SK-N-SH treated with all-trans-retinoic acid at 6 μM for 48 hours (cell line): ENCODE results near the gene ZNF292.

ENCODE experiments used
- ATAC-seq: fragments of 200-7000 bp; cut with Tn5 transposase; 3 replicates; pipeline ENCODE4 v1.9.1; 2020; ENCODE audit warnings: mild to moderate bottlenecking, moderate library complexity
- ARNTL ChIP-seq: fragments of 450-650 bp; formaldehyde crosslinking; IDR thresholded peaks from 2 replicates; pipeline ENCODE4 v1.5.0; 2020; ENCODE audit warnings: low read depth, mild to moderate bottlenecking, moderate library complexity, borderline replicate concordance
- BACH2 ChIP-seq: fragments of 250-450 bp; sonication (Bioruptor Pico); IDR thresholded peaks from 2 replicates; pipeline ENCODE4 v1.9.0; 2021; ENCODE audit warnings: mild to moderate bottlenecking, borderline replicate concordance
- CREB5 ChIP-seq: fragments of 250-450 bp; sonication (Bioruptor Pico); IDR thresholded peaks from 2 replicates; pipeline ENCODE4 v1.5.1; 2020; ENCODE audit warnings: low read depth, mild to moderate bottlenecking, moderate library complexity
- CSDC2 ChIP-seq: fragments of 250-450 bp; sonication (Bioruptor Pico); IDR thresholded peaks from 2 replicates; pipeline ENCODE4 v1.5.0; 2020; ENCODE audit warnings: mild to moderate bottlenecking, moderate library complexity
- CSRNP3 ChIP-seq: fragments of 250-450 bp; sonication (Bioruptor Pico); IDR thresholded peaks from 2 replicates; pipeline ENCODE4 v1.5.1; 2021; ENCODE audit warnings: mild to moderate bottlenecking, moderate library complexity
- ESRRG ChIP-seq: fragments of 250-450 bp; sonication (Bioruptor Pico); IDR thresholded peaks from 2 replicates; pipeline ENCODE4 v1.6.1; 2021; ENCODE audit warnings: mild to moderate bottlenecking
- GLIS3 ChIP-seq: fragments of 250-450 bp; sonication (Bioruptor Pico); IDR thresholded peaks from 2 replicates; pipeline ENCODE4 v1.5.0; 2020; ENCODE audit warnings: mild to moderate bottlenecking, moderate library complexity
- ISL1 ChIP-seq: fragments of 250-450 bp; sonication (Bioruptor Pico); IDR thresholded peaks from 2 replicates; pipeline ENCODE4 v2.1.2; 2022; ENCODE audit warnings: mild to moderate bottlenecking, moderate library complexity
- OSR1 ChIP-seq: fragments of 250-450 bp; sonication (Bioruptor Pico); IDR thresholded peaks from 2 replicates; pipeline ENCODE4 v1.8.0; 2022; ENCODE audit warnings: moderate library complexity, mild to moderate bottlenecking, inconsistent platforms
- PATZ1 ChIP-seq: fragments of 250-450 bp; sonication (Bioruptor Pico); IDR thresholded peaks from 2 replicates; pipeline ENCODE4 v1.8.0; 2020; ENCODE audit warnings: mild to moderate bottlenecking, moderate library complexity, borderline replicate concordance
- POU6F1 ChIP-seq: fragments of 250-450 bp; sonication (Bioruptor Pico); IDR thresholded peaks from 2 replicates; pipeline ENCODE4 v1.8.0; 2021; ENCODE audit warnings: low read depth, mild to moderate bottlenecking, moderate library complexity, borderline replicate concordance
- PPARA ChIP-seq: fragments of 250-450 bp; sonication (Bioruptor Pico); IDR thresholded peaks from 2 replicates; pipeline ENCODE4 v1.5.0; 2020; ENCODE audit warnings: mild to moderate bottlenecking, borderline replicate concordance
- RARB ChIP-seq: fragments of 250-450 bp; sonication (Bioruptor Pico); IDR thresholded peaks from 2 replicates; pipeline ENCODE4 v1.8.0; 2021; ENCODE audit warnings: mild to moderate bottlenecking, moderate library complexity
- SNAI2 ChIP-seq: fragments of 250-450 bp; sonication (Bioruptor Pico); IDR thresholded peaks from 2 replicates; pipeline ENCODE4 v1.5.0; 2020; ENCODE audit warnings: mild to moderate bottlenecking, moderate library complexity
- TOX ChIP-seq: fragments of 250-450 bp; sonication (Bioruptor Pico); IDR thresholded peaks from 2 replicates; pipeline ENCODE4 v1.8.0; 2021; ENCODE audit warnings: mild to moderate bottlenecking, moderate library complexity, borderline replicate concordance
- TSHZ2 ChIP-seq: fragments of 250-450 bp; sonication (Bioruptor Pico); IDR thresholded peaks from 2 replicates; pipeline ENCODE4 v1.5.0; 2020; ENCODE audit warnings: mild to moderate bottlenecking, moderate library complexity
- ZFP3 ChIP-seq: fragments of 250-450 bp; sonication (Bioruptor Pico); IDR thresholded peaks from 2 replicates; pipeline ENCODE4 v1.5.0; 2020; ENCODE audit warnings: mild to moderate bottlenecking, moderate library complexity
- ZFP30 ChIP-seq: fragments of 450-650 bp; formaldehyde crosslinking; IDR thresholded peaks from 2 replicates; pipeline ENCODE4 v1.5.0; 2022; ENCODE audit warnings: mild to moderate bottlenecking, moderate library complexity
- ZNF70 ChIP-seq: fragments of 450-650 bp; formaldehyde crosslinking; IDR thresholded peaks from 2 replicates; pipeline ENCODE4 v1.5.0; 2020; ENCODE audit warnings: mild to moderate bottlenecking, moderate library complexity
- ZNF8 ChIP-seq: fragments of 450-650 bp; formaldehyde crosslinking; IDR thresholded peaks from 2 replicates; pipeline ENCODE4 v1.5.0; 2020; ENCODE audit warnings: mild to moderate bottlenecking, moderate library complexity

Gene ZNF292

GRCh38 chr6:87214831-87215230, 59.5 kb downstream of the ZNF292 start (continued):
- TF ChIP-seq PATZ1 (no peak), GLIS3 (CRISPR knock-in tag) (no peak), CSRNP3 (CRISPR knock-in tag) (no peak), ZNF70 (no peak), SNAI2 (CRISPR knock-in tag) (no peak)
- TF ChIP-seq, all 23 proteins: peak for 0

GRCh38 chr6:87220997-87221396, 65.6 kb downstream of the ZNF292 start:
- ATAC-seq: no peak
- no peak for TF ChIP-seq ZNF8 (CRISPR knock-in tag)
- no peak for TF ChIP-seq RARB (CRISPR knock-in tag)
- TF ChIP-seq ZFP30 (CRISPR knock-in tag): no peak
- no peak for TF ChIP-seq POU6F1 (CRISPR knock-in tag)
- no peak for TF ChIP-seq ESRRG (CRISPR knock-in tag)
- no peak for TF ChIP-seq PPARA (CRISPR knock-in tag)

- TF ChIP-seq ISL1 (CRISPR knock-in tag) (no peak), RARB (CRISPR knock-in tag) (no peak), TOX (CRISPR knock-in tag) (no peak), CREB5 (CRISPR knock-in tag) (no peak), BACH2 (CRISPR knock-in tag) (no peak), ZFP3 (no peak), ARNTL (no peak), ZFP30 (CRISPR knock-in tag) (no peak), SNAI2 (CRISPR knock-in tag) (no peak), OSR1 (CRISPR knock-in tag) (no peak), CSDC2 (CRISPR knock-in tag) (no peak), ZNF70 (no peak), GLIS3 (CRISPR knock-in tag) (no peak), POU6F1 (CRISPR knock-in tag) (no peak), ZNF8 (CRISPR knock-in tag) (no peak), PATZ1 (no peak), TSHZ2 (CRISPR knock-in tag) (no peak), CSRNP3 (CRISPR knock-in tag) (no peak), PPARA (CRISPR knock-in tag) (no peak)
- no peak for ATAC-seq
These were observed 67.3 kb downstream of the ZNF292 start for GRCh38 chr6:87222676-87223075.
